Measurements from ENCODE around the gene FHIT.

FHIT gene

GRCh38 chr3:59798372-59799086, 1452.7 kb downstream of the FHIT start:
- in situ Hi-C loops (cut with MboI; ENCODE audit: low sequenced_read_pairs), result no loop called here

GRCh38 chr3:59797533-59797932, 1453.7 kb downstream of the FHIT start:
- in situ Hi-C loops (cut with MboI; ENCODE audit: low sequenced_read_pairs), result no loop called here

- in situ Hi-C loops (cut with MboI; ENCODE audit: low sequenced_read_pairs), result no loop called here
Observed at GRCh38 chr3:59796456-59796855, 1454.8 kb downstream of the FHIT start.

GRCh38 chr3:59795756-59796155, 1455.5 kb downstream of the FHIT start:
- in situ Hi-C loops (cut with MboI; ENCODE audit: low sequenced_read_pairs), result no loop called here

GRCh38 chr3:59793976-59794375, 1457.3 kb downstream of the FHIT start:
- in situ Hi-C loops (cut with MboI; ENCODE audit: low sequenced_read_pairs), result no loop called here

GRCh38 chr3:59791774-59792308, 1459.4 kb downstream of the FHIT start:
- in situ Hi-C loops (cut with MboI; ENCODE audit: low sequenced_read_pairs), result no loop called here

GRCh38 chr3:59790241-59790640, 1461.0 kb downstream of the FHIT start:
- in situ Hi-C loops (cut with MboI; ENCODE audit: low sequenced_read_pairs), result no loop called here

- in situ Hi-C loops (cut with MboI; ENCODE audit: low sequenced_read_pairs), result no loop called here
Observed at GRCh38 chr3:59788801-59789200, 1462.5 kb downstream of the FHIT start.

GRCh38 chr3:59788133-59788532, 1463.1 kb downstream of the FHIT start:
- in situ Hi-C loops (cut with MboI; ENCODE audit: low sequenced_read_pairs), result no loop called here

GRCh38 chr3:59786374-59786773, 1464.9 kb downstream of the FHIT start:
- in situ Hi-C loops (cut with MboI; ENCODE audit: low sequenced_read_pairs), result no loop called here

- in situ Hi-C loops (cut with MboI; ENCODE audit: low sequenced_read_pairs), result no loop called here
Observed at GRCh38 chr3:59784164-59784563, 1467.1 kb downstream of the FHIT start.

- in situ Hi-C loops (cut with MboI; ENCODE audit: low sequenced_read_pairs), result no loop called here
Observed at GRCh38 chr3:59783468-59783988, 1467.7 kb downstream of the FHIT start.

GRCh38 chr3:59782664-59783063, 1468.6 kb downstream of the FHIT start:
- in situ Hi-C loops (cut with MboI; ENCODE audit: low sequenced_read_pairs), result no loop called here

- in situ Hi-C loops (cut with MboI; ENCODE audit: low sequenced_read_pairs), result no loop called here
Observed at GRCh38 chr3:59780209-59780608, 1471.0 kb downstream of the FHIT start.

- in situ Hi-C loops (cut with MboI; ENCODE audit: low sequenced_read_pairs), result no loop called here
Observed at GRCh38 chr3:59779260-59779659, 1472.0 kb downstream of the FHIT start.

GRCh38 chr3:59777667-59778077, 1473.6 kb downstream of the FHIT start:
- in situ Hi-C loops (cut with MboI; ENCODE audit: low sequenced_read_pairs), result no loop called here

GRCh38 chr3:59777066-59777465, 1474.2 kb downstream of the FHIT start:
- in situ Hi-C loops (cut with MboI; ENCODE audit: low sequenced_read_pairs), result no loop called here

GRCh38 chr3:59775761-59776325, 1475.4 kb downstream of the FHIT start:
- in situ Hi-C loops (cut with MboI; ENCODE audit: low sequenced_read_pairs), result no loop called here

GRCh38 chr3:59775106-59775505, 1476.1 kb downstream of the FHIT start:
- in situ Hi-C loops (cut with MboI; ENCODE audit: low sequenced_read_pairs), result no loop called here

- in situ Hi-C loops (cut with MboI; ENCODE audit: low sequenced_read_pairs), result no loop called here
Observed at GRCh38 chr3:59774634-59775033, 1476.6 kb downstream of the FHIT start.

- in situ Hi-C loops (cut with MboI; ENCODE audit: low sequenced_read_pairs), result no loop called here
Observed at GRCh38 chr3:59774000-59774399, 1477.3 kb downstream of the FHIT start.

All from HL-60/S4 treated with retinoic acid at 250 ng/mL for 4 days and 3 days (cell line).